ENCODE data around the gene TLE2.
"Not testable (repeated sequence)": the region's sequence is repeated elsewhere in the genome, so short reads cannot be mapped to it uniquely, and the experiment has no call there.

Gene TLE2

DNA sequence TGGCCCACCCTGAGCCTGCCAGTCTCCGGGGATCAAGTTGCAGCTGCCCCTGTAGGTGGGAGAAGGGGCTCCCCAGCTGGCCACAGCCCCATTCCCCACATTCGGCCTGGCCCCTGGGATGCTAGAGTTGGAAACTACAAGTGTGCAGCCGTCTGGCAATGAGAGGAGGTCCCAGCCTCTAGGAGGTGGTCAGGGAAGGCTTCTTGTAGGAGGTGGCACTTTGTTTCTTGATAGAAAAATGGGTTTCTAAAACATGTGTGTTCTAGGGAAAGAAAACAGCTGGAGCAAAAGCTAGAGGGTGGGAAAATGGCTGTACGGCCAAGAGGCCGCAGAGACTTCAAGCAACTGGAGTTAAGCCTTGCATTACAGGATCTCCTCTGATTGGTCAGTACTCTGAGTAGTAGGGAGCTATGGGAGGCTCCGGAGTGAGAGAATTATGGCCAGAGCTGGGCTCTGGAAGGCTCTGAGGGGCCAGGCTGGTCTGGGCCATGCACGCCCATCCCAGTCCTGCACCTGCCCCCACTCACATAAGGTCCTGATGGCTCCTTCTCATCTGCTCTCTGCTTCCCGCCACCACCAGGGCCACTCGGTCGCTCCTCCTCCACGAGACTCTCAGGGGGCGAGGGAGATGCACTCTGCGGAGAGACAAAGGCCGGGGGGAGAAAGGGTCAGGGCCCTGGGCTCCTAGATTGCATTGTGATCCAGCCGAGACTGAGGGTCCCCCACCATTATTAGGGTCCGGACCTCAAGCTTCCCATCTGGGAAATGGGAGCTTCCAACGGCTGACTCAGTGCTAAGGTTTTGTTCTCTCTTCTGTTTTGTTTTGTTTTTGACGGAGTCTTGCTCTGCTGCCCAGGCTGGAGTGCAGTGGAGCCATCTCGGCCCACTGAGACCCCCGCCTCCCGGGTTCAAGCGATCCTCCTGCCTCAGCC is 13.7 kb downstream of the TLE2 start:
- H3K9me3 ChIP-seq (ENCODE audit: control extremely low read depth in 1 of 5, control insufficient read depth in 4 of 5, insufficient read depth in 2 of 5, low read depth in 1 of 5, low read length in 4 of 5): no peaks in the 10 kb centered on the region
- ChIA-PET POLR2A (no interaction called here), CTCF (interaction anchor here (1.1 to 1.2 kb wide), 4 partner anchors 15 to 88 kb away, joined by 3 to 4 read pairs (median 3); no protein-coding TSS in a partner anchor)
- H3K4me1 ChIP-seq (ENCODE audit: control extremely low read depth in 1 of 4, control insufficient read depth in 4 of 4, insufficient read depth in 4 of 4, low read length in 3 of 4): no peaks in the 10 kb centered on the region
- no peaks in the 10 kb centered on the region for H3K27me3 ChIP-seq (replicated peaks in 2 of 5; ENCODE audit: control insufficient read depth in 4 of 5, insufficient read depth in 5 of 5, low read length in 4 of 5)
- H3K27ac ChIP-seq (ENCODE audit: insufficient read depth in 1 of 2, low read depth in 1 of 2, low read length in 2 of 2, poor library complexity in 1 of 2, severe bottlenecking in 2 of 2): no peak overlapping the region
- peak in 1 of 3 donors; percentile 16 for DNase-seq
- WGBS (ENCODE audit: insufficient coverage): 91% methylated on average over 16 of the region's 22 CpGs
- H3K4me3 ChIP-seq (ENCODE audit: control insufficient read depth in 1 of 7, extremely low read depth in 1 of 7, insufficient read depth in 4 of 7, low read depth in 2 of 7, low read length in 6 of 7): no peak overlapping the region
- no peaks in the 10 kb centered on the region for H3K36me3 ChIP-seq (ENCODE audit: control insufficient read depth in 4 of 4, insufficient read depth in 4 of 4, low read length in 3 of 4)

GRCh38 chr19:3014135-3014534 is 14.9 kb downstream of the TLE2 start:
- Histone ChIP-seq H3K36me3 (ENCODE audit: control insufficient read depth in 4 of 4, insufficient read depth in 4 of 4, low read length in 3 of 4) (no peaks in the 10 kb centered on the region), H3K27ac (ENCODE audit: insufficient read depth in 1 of 2, low read depth in 1 of 2, low read length in 2 of 2, poor library complexity in 1 of 2, severe bottlenecking in 2 of 2) (no peak overlapping the region), H3K4me3 (ENCODE audit: control insufficient read depth in 1 of 7, extremely low read depth in 1 of 7, insufficient read depth in 4 of 7, low read depth in 2 of 7, low read length in 6 of 7) (no peak overlapping the region), H3K9me3 (ENCODE audit: control extremely low read depth in 1 of 5, control insufficient read depth in 4 of 5, insufficient read depth in 2 of 5, low read depth in 1 of 5, low read length in 4 of 5) (no peaks in the 10 kb centered on the region), H3K4me1 (ENCODE audit: control extremely low read depth in 1 of 4, control insufficient read depth in 4 of 4, insufficient read depth in 4 of 4, low read length in 3 of 4) (no peaks in the 10 kb centered on the region), H3K27me3 (replicated peaks in 2 of 5; ENCODE audit: control insufficient read depth in 4 of 5, insufficient read depth in 5 of 5, low read length in 4 of 5) (no peaks in the 10 kb centered on the region)
- ChIA-PET CTCF (interaction anchor here (1.3 kb wide), 1 partner anchor 9 kb away, joined by 3 read pairs; no protein-coding TSS in a partner anchor), POLR2A (no interaction called here)
- no peak for DNase-seq
- 96% methylated on average over 8 of the region's 8 CpGs for WGBS (ENCODE audit: insufficient coverage)

- Histone ChIP-seq H3K36me3 (ENCODE audit: control insufficient read depth in 4 of 4, insufficient read depth in 4 of 4, low read length in 3 of 4) (no peaks in the 10 kb centered on the region), H3K27ac (ENCODE audit: insufficient read depth in 1 of 2, low read depth in 1 of 2, low read length in 2 of 2, poor library complexity in 1 of 2, severe bottlenecking in 2 of 2) (no peak overlapping the region), H3K4me3 (ENCODE audit: control insufficient read depth in 1 of 7, extremely low read depth in 1 of 7, insufficient read depth in 4 of 7, low read depth in 2 of 7, low read length in 6 of 7) (no peak overlapping the region), H3K4me1 (ENCODE audit: control extremely low read depth in 1 of 4, control insufficient read depth in 4 of 4, insufficient read depth in 4 of 4, low read length in 3 of 4) (no peaks in the 10 kb centered on the region), H3K9me3 (ENCODE audit: control extremely low read depth in 1 of 5, control insufficient read depth in 4 of 5, insufficient read depth in 2 of 5, low read depth in 1 of 5, low read length in 4 of 5) (no peaks in the 10 kb centered on the region), H3K27me3 (replicated peaks in 2 of 5; ENCODE audit: control insufficient read depth in 4 of 5, insufficient read depth in 5 of 5, low read length in 4 of 5) (no peaks in the 10 kb centered on the region)
- DNase-seq: no peak
- ChIA-PET CTCF (interaction anchor here (0.8 to 1.3 kb wide), 4 partner anchors 10 to 57 kb away, joined by 3 to 4 read pairs (median 3); no protein-coding TSS in a partner anchor), POLR2A (no interaction called here)
- 100% methylated on average over 5 of the region's 7 CpGs for WGBS (ENCODE audit: insufficient coverage)
These were observed 15.8 kb downstream of the TLE2 start for GRCh38 chr19:3013263-3013725.

GRCh38 chr19:3012621-3013262 is 16.3 kb downstream of the TLE2 start:
- DNase-seq: no peak
- Histone ChIP-seq H3K9me3 (ENCODE audit: control extremely low read depth in 1 of 5, control insufficient read depth in 4 of 5, insufficient read depth in 2 of 5, low read depth in 1 of 5, low read length in 4 of 5) (no peaks in the 10 kb centered on the region), H3K4me3 (ENCODE audit: control insufficient read depth in 1 of 7, extremely low read depth in 1 of 7, insufficient read depth in 4 of 7, low read depth in 2 of 7, low read length in 6 of 7) (no peak overlapping the region), H3K36me3 (ENCODE audit: control insufficient read depth in 4 of 4, insufficient read depth in 4 of 4, low read length in 3 of 4) (no peaks in the 10 kb centered on the region), H3K4me1 (ENCODE audit: control extremely low read depth in 1 of 4, control insufficient read depth in 4 of 4, insufficient read depth in 4 of 4, low read length in 3 of 4) (no peaks in the 10 kb centered on the region), H3K27me3 (replicated peaks in 2 of 5; ENCODE audit: control insufficient read depth in 4 of 5, insufficient read depth in 5 of 5, low read length in 4 of 5) (no peaks in the 10 kb centered on the region), H3K27ac (ENCODE audit: insufficient read depth in 1 of 2, low read depth in 1 of 2, low read length in 2 of 2, poor library complexity in 1 of 2, severe bottlenecking in 2 of 2) (no peak overlapping the region)
- WGBS (ENCODE audit: insufficient coverage): 93% methylated on average over 13 of the region's 16 CpGs
- ChIA-PET POLR2A (no interaction called here), CTCF (interaction anchor here (0.8 to 1.3 kb wide), 4 partner anchors 11 to 56 kb away, joined by 3 to 4 read pairs (median 3); no protein-coding TSS in a partner anchor)

DNA sequence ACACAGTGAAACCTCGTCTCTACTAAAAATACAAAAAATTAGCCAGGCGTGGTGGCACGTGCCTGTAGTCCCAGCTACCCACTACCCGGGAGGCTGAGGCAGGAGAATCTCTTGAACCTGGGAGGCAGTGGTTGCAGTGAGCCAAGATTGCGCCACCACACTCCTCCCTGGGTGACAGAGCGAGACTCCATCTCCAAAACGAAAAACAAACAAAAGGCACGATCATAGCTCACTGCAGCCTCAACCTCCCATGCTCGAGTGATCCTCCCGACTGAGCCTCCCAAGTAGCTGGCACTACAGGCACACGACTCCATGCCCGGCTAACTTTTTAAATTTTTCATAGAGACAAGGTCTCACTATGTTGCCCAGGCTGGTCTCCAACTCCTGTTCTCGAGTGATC is 17.0 kb downstream of the TLE2 start:
- H3K4me1 ChIP-seq (ENCODE audit: control extremely low read depth in 1 of 4, control insufficient read depth in 4 of 4, insufficient read depth in 4 of 4, low read length in 3 of 4); H3K4me3 ChIP-seq (ENCODE audit: control insufficient read depth in 1 of 7, extremely low read depth in 1 of 7, insufficient read depth in 4 of 7, low read depth in 2 of 7, low read length in 6 of 7); POLR2A ChIA-PET; H3K36me3 ChIP-seq (ENCODE audit: control insufficient read depth in 4 of 4, insufficient read depth in 4 of 4, low read length in 3 of 4); H3K27me3 ChIP-seq (replicated peaks in 2 of 5; ENCODE audit: control insufficient read depth in 4 of 5, insufficient read depth in 5 of 5, low read length in 4 of 5); DNase-seq; H3K9me3 ChIP-seq (ENCODE audit: control extremely low read depth in 1 of 5, control insufficient read depth in 4 of 5, insufficient read depth in 2 of 5, low read depth in 1 of 5, low read length in 4 of 5); CTCF ChIA-PET; H3K27ac ChIP-seq (ENCODE audit: insufficient read depth in 1 of 2, low read depth in 1 of 2, low read length in 2 of 2, poor library complexity in 1 of 2, severe bottlenecking in 2 of 2): not testable (repeated sequence)
- 92% methylated on average over 11 of the region's 13 CpGs for WGBS (ENCODE audit: insufficient coverage)

- ChIA-PET CTCF (interaction anchor here (0.5 to 0.8 kb wide), 3 partner anchors 20 to 29 kb away, joined by 3 read pairs; no protein-coding TSS in a partner anchor), POLR2A (no interaction called here)
- Histone ChIP-seq H3K4me1 (ENCODE audit: control extremely low read depth in 1 of 4, control insufficient read depth in 4 of 4, insufficient read depth in 4 of 4, low read length in 3 of 4) (no peaks in the 10 kb centered on the region), H3K4me3 (ENCODE audit: control insufficient read depth in 1 of 7, extremely low read depth in 1 of 7, insufficient read depth in 4 of 7, low read depth in 2 of 7, low read length in 6 of 7) (no peak overlapping the region), H3K27me3 (replicated peaks in 2 of 5; ENCODE audit: control insufficient read depth in 4 of 5, insufficient read depth in 5 of 5, low read length in 4 of 5) (no peaks in the 10 kb centered on the region), H3K27ac (ENCODE audit: insufficient read depth in 1 of 2, low read depth in 1 of 2, low read length in 2 of 2, poor library complexity in 1 of 2, severe bottlenecking in 2 of 2) (no peak overlapping the region), H3K36me3 (ENCODE audit: control insufficient read depth in 4 of 4, insufficient read depth in 4 of 4, low read length in 3 of 4) (no peaks in the 10 kb centered on the region), H3K9me3 (ENCODE audit: control extremely low read depth in 1 of 5, control insufficient read depth in 4 of 5, insufficient read depth in 2 of 5, low read depth in 1 of 5, low read length in 4 of 5) (no peaks in the 10 kb centered on the region)
- WGBS (ENCODE audit: insufficient coverage): 100% methylated on average over 13 of the region's 13 CpGs
- no peak for DNase-seq
These were observed 18.2 kb downstream of the TLE2 start for GRCh38 chr19:3010871-3011270.

DNA sequence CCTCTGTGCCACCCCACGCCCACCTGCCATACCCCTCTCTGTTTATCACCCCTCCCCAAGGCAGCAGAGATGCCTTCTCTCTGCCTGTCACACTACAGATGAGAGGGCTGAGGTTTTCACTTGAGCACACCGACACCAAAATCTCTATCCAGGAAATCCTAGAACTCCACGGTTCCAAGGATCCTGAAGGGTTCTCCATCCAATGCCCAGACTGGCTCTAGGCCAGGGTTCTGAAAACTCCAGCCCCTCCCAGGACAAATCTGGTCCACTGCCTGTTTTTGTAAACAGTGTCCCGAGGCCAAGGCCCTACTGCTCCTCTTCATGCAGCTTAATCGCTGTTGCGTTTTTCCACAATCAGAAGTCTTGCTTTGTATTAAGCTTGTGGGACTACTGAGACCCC is 20.1 kb downstream of the TLE2 start:
- Histone ChIP-seq H3K4me3 (ENCODE audit: control insufficient read depth in 1 of 7, extremely low read depth in 1 of 7, insufficient read depth in 4 of 7, low read depth in 2 of 7, low read length in 6 of 7) (no peak overlapping the region), H3K9me3 (ENCODE audit: control extremely low read depth in 1 of 5, control insufficient read depth in 4 of 5, insufficient read depth in 2 of 5, low read depth in 1 of 5, low read length in 4 of 5) (no peaks in the 10 kb centered on the region), H3K36me3 (ENCODE audit: control insufficient read depth in 4 of 4, insufficient read depth in 4 of 4, low read length in 3 of 4) (no peaks in the 10 kb centered on the region), H3K27ac (ENCODE audit: insufficient read depth in 1 of 2, low read depth in 1 of 2, low read length in 2 of 2, poor library complexity in 1 of 2, severe bottlenecking in 2 of 2) (no peak overlapping the region), H3K27me3 (replicated peaks in 2 of 5; ENCODE audit: control insufficient read depth in 4 of 5, insufficient read depth in 5 of 5, low read length in 4 of 5) (peaks cover 0 to 5% (median 0%) of the 10 kb centered on the region in 5 experiments), H3K4me1 (ENCODE audit: control extremely low read depth in 1 of 4, control insufficient read depth in 4 of 4, insufficient read depth in 4 of 4, low read length in 3 of 4) (no peaks in the 10 kb centered on the region)
- CTCF ChIA-PET: no interaction called here
- 95% methylated on average over 6 of the region's 6 CpGs for WGBS (ENCODE audit: insufficient coverage)
- POLR2A ChIA-PET: no interaction called here
- DNase-seq: no peak

Measured in common myeloid progenitor, CD34-positive (primary cell).